ENCODE data around the gene GARIN5B. TPM values are rescaled to one million over a fixed set of nuclear protein-coding genes. Genes with fewer than 3 reads are reported as not detected.

GARIN5B gene
- total and polyA plus RNA-seq, 8 donors = 0.04 to 0.06 TPM; not detected in 6

- H3K36me3 ChIP-seq = peaks cover 0 to 32% of the 10 kb centered on the region in 2 donors
- no peaks in the 10 kb centered on the region for H3K4me1 ChIP-seq
- no peak overlapping the region for H3K4me3 ChIP-seq
- no peak overlapping the region for H3K27ac ChIP-seq
- no peak for TF ChIP-seq CTCF (IDR thresholded peaks at IDR 0.05)
- ATAC-seq = no peak
- peaks cover 0 to 11% of the 10 kb centered on the region in 2 donors for H3K27me3 ChIP-seq
- intact Hi-C loops (cut with DNase I) = no loop called here
- DNase-seq = no peak
- H3K9me3 ChIP-seq = no peaks in the 10 kb centered on the region
Observed at GRCh38 chr19:55315956-55316525, 47.0 kb downstream of the GARIN5B start.

GRCh38 chr19:55314396-55314795 lies 48.7 kb downstream of the GARIN5B start:
- Histone ChIP-seq H3K27me3 (peaks cover 0 to under 1% of the 10 kb centered on the region in 2 donors), H3K4me3 (no peak overlapping the region), H3K36me3 (peaks cover 0 to 22% of the 10 kb centered on the region in 2 donors), H3K9me3 (no peaks in the 10 kb centered on the region), H3K27ac (no peak overlapping the region), H3K4me1 (no peaks in the 10 kb centered on the region)
- no peak for TF ChIP-seq CTCF (IDR thresholded peaks at IDR 0.05)
- DNase-seq = no peak
- intact Hi-C loops (cut with DNase I) = no loop called here
- ATAC-seq = no peak

- H3K9me3 ChIP-seq = no peaks in the 10 kb centered on the region
- DNase-seq = no peak
- H3K27ac ChIP-seq = no peak overlapping the region
- no peaks in the 10 kb centered on the region for H3K27me3 ChIP-seq
- ATAC-seq = no peak
- H3K4me3 ChIP-seq = no peak overlapping the region
- peaks cover 0 to 22% of the 10 kb centered on the region in 2 donors for H3K36me3 ChIP-seq
- H3K4me1 ChIP-seq = no peaks in the 10 kb centered on the region
- TF ChIP-seq CTCF (IDR thresholded peaks at IDR 0.05) = no peak
- intact Hi-C loops (cut with DNase I) = no loop called here
Observed at GRCh38 chr19:55312621-55313512, 50.2 kb downstream of the GARIN5B start.

- intact Hi-C loops (cut with DNase I) = no loop called here
- H3K27me3 ChIP-seq = no peaks in the 10 kb centered on the region
- no peak for DNase-seq
- H3K4me3 ChIP-seq = no peak overlapping the region
- H3K4me1 ChIP-seq = no peaks in the 10 kb centered on the region
- no peaks in the 10 kb centered on the region for H3K9me3 ChIP-seq
- no peak for ATAC-seq
- peaks cover 0 to 20% of the 10 kb centered on the region in 2 donors for H3K36me3 ChIP-seq
- no peak overlapping the region for H3K27ac ChIP-seq
- no peak for TF ChIP-seq CTCF (IDR thresholded peaks at IDR 0.05)
Observed at GRCh38 chr19:55311797-55312196, 51.3 kb downstream of the GARIN5B start.

GRCh38 chr19:55311397-55311796 lies 51.7 kb downstream of the GARIN5B start:
- intact Hi-C loops (cut with DNase I) = no loop called here
- Histone ChIP-seq H3K27me3 (no peaks in the 10 kb centered on the region), H3K9me3 (no peaks in the 10 kb centered on the region), H3K4me1 (no peaks in the 10 kb centered on the region), H3K36me3 (peaks cover 0 to 16% of the 10 kb centered on the region in 2 donors), H3K27ac (no peak overlapping the region), H3K4me3 (no peak overlapping the region)
- ATAC-seq (no peak), DNase-seq (no peak)
- TF ChIP-seq CTCF (IDR thresholded peaks at IDR 0.05) = no peak
